ENCODE data around the gene MYLIP.

Gene MYLIP

GRCh38 chr6:16104624-16105433 lies 24.1 kb upstream of the MYLIP start:
- POLR2A ChIA-PET = no interaction called here
- no peak overlapping the region for H3K4me3 ChIP-seq (ENCODE audit: low read depth, low read length)
- DNase-seq (ENCODE audit: low read depth, low spot score) = no peak
- CTCF ChIA-PET = interaction anchor here (1.5 kb wide), 1 partner anchor 14 kb away, joined by 4 read pairs; no protein-coding TSS in a partner anchor
- TF ChIP-seq, protein P1, sequence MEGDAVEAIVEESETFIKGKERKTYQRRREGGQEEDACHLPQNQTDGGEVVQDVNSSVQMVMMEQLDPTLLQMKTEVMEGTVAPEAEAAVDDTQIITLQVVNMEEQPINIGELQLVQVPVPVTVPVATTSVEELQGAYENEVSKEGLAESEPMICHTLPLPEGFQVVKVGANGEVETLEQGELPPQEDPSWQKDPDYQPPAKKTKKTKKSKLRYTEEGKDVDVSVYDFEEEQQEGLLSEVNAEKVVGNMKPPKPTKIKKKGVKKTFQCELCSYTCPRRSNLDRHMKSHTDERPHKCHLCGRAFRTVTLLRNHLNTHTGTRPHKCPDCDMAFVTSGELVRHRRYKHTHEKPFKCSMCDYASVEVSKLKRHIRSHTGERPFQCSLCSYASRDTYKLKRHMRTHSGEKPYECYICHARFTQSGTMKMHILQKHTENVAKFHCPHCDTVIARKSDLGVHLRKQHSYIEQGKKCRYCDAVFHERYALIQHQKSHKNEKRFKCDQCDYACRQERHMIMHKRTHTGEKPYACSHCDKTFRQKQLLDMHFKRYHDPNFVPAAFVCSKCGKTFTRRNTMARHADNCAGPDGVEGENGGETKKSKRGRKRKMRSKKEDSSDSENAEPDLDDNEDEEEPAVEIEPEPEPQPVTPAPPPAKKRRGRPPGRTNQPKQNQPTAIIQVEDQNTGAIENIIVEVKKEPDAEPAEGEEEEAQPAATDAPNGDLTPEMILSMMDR (IDR thresholded peaks at IDR 0.05; ENCODE audit: insufficient read depth, low read length, missing control alignments) = no peak

DNA sequence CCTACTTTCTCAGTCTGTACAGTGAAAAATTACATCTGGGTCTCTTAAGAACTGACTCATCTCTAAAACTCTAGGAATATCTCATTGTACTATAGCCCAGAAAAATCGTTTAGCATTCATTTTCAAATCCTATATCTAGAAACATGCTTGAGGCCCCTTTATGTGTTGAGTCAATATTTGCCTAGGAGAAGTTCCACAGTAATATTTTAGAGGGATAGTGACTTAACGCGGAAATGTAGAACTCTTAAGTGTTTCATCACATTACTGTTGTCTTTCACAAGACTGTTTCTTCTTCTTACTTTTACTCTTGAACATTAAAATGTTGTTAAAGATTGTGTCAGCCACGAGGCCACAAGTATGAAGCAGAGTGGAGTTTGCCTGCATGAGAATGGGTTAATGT lies 23.0 kb upstream of the MYLIP start:
- TF ChIP-seq, protein P1 (IDR thresholded peaks at IDR 0.05; ENCODE audit: insufficient read depth, low read length, missing control alignments) = no peak
- H3K4me3 ChIP-seq (ENCODE audit: low read depth, low read length) = no peak overlapping the region
- POLR2A ChIA-PET = no interaction called here
- CTCF ChIA-PET = interaction anchor here (1.5 kb wide), 1 partner anchor 13 kb away, joined by 4 read pairs; no protein-coding TSS in a partner anchor
- peak; percentile 31 for DNase-seq (ENCODE audit: low read depth, low spot score)

GRCh38 chr6:16106991-16107787 lies 21.7 kb upstream of the MYLIP start:
- H3K4me3 ChIP-seq (ENCODE audit: low read depth, low read length) = no peak overlapping the region
- TF ChIP-seq, protein P1 (IDR thresholded peaks at IDR 0.05; ENCODE audit: insufficient read depth, low read length, missing control alignments) = no peak
- ChIA-PET POLR2A (no interaction called here), CTCF (no interaction called here)
- no peak for DNase-seq (ENCODE audit: low read depth, low spot score)

GRCh38 chr6:16108419-16108818 lies 20.5 kb upstream of the MYLIP start:
- H3K4me3 ChIP-seq (ENCODE audit: low read depth, low read length) = no peak overlapping the region
- no peak for DNase-seq (ENCODE audit: low read depth, low spot score)
- ChIA-PET CTCF (no interaction called here), POLR2A (no interaction called here)
- TF ChIP-seq, protein P1 (IDR thresholded peaks at IDR 0.05; ENCODE audit: insufficient read depth, low read length, missing control alignments) = no peak

- ChIA-PET POLR2A (no interaction called here), CTCF (no interaction called here)
- H3K4me3 ChIP-seq (ENCODE audit: low read depth, low read length) = no peak overlapping the region
- DNase-seq (ENCODE audit: low read depth, low spot score) = no peak
- TF ChIP-seq, protein P1 (IDR thresholded peaks at IDR 0.05; ENCODE audit: insufficient read depth, low read length, missing control alignments) = no peak
Observed at GRCh38 chr6:16108921-16109658, 19.8 kb upstream of the MYLIP start.
